NCI-H1092 treated with DMSO at 0.1 percent for 48 hours (cell line): ENCODE measurements around the gene SLAMF1.
"Not testable (repeated sequence)": the region's sequence is repeated elsewhere in the genome, so short reads cannot be mapped to it uniquely, and the experiment has no call there.

ENCODE experiments used
- DNase-seq: peaks from one replicate; lab custom pipeline; 2025; lab: John Stamatoyannopoulos, UW

The SLAMF1 gene

DNA sequence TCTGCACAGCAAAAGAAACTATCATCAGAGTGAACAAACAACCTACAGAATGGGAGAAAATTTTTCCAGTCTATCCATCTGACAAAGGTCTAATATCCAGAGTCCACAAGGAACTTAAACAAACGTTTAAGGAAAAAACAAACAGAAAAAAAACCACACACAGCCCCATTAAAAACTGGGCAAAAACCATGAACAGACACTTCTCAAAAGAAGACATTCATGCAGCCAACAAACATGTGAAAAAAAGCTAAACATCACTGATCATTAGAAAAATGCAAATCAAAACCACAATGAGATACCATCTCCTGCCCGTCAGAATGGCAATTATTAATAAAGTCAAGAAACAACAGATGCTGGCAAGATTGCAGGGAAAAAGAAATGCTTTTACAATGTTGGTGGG is 84.1 kb downstream of the SLAMF1 start:
- DNase-seq = not testable (repeated sequence)

DNA sequence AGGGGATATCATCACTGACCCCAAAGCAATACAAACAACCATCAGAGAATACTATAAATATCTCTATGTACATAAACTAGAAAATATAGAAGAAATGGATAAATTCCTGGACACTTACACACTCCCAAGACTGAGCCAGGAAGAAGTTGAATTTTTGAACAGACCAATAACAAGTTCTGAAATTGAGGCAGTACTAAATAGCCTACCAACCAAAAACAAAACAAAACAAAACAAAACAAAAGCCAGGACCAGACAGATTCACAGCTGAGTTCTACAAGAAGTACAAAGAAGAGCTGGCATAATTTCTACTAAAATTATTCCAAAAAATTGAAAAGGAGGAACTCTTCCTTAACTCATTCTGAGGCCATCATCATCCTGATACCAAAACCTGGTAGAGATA is 86.0 kb downstream of the SLAMF1 start:
- no peak for DNase-seq

DNA sequence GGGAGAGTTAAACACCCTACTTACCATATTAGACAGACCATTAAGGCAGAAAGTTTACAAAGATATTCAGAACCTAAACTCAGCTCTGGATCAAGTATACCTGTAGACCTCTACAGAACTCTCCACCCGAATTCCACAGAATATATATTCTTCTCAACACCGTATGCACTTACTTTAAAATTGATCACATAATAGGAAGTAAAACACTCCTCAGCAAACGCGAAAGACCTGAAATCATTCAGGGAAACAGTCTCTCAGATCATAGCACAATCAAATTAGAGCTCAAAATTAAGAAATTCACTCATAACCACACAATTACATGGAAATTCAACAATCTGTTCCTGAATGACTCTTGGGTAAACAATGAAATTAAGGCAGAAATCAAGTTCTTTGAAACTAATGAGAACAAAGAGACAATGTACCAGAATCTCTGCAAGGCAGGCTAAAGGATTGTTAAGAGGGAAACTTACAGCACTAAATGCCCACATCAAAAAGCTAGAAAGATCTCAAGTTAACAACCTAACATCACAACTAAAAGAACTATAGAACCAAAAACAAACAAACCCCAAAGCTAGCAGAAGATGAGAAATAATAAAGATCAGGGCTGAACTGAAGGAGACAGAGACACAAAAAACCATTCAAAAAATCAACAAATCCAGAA is 86.7 kb downstream of the SLAMF1 start:
- DNase-seq = no peak

DNA sequence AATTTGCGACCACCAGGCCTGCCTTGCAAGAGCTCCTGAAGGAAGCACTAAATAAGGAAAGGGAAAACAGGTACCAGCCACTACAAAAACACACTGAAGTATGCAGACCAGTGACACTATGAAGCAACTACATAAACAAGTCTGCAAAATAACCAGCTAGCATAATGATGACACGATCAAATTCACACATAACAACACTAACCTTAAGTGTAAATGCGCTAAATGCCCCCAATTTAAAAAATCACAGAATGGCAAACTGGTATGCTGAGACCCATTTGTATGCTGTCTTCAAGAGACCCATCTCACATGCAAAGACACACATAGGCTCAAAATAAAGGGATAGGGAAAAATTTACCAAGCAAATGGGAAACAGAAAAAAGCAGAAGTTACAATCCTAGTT is 87.4 kb downstream of the SLAMF1 start:
- not testable (repeated sequence) for DNase-seq

DNA sequence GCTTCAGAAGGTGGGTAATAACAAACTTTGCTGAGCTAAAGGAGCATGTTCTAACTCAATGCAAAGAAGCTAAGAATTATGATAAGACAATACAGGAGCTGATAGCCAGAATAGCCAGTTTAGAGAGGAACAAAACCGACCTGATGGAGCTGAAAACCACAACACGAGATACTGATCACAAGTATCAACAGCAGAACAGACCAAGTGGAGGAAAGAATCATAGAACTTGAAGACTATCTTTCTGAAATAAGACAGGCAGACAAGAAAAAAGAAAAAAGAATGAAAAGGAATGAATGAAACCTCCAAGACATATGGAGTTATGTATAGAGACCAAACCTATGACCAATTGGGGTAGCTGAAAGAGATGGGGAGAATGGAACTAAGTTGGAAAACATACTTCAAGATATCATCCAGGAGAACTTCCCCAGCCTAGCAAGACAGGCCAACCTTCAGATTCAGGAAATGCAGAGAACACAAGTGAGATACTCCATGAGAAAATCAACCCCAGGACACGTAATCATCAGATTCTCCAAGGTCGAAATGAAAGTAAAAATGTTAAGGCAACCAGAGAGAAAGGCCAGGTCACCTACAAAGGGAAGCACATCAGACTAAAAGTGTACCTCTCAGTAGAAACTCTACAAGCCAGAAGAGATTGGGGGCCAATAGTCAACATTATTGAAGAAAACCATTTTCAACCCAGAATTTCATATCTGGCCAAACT is 88.0 kb downstream of the SLAMF1 start:
- DNase-seq = no peak
